Epithelial cell of esophagus (primary cell): Measurements from ENCODE around the gene LMAN1.

Experiments
- DNase-seq: peaks from one replicate; pipeline ENCODE4 v3.0.0; 2010; ENCODE audit warnings: low read depth
- H3K4me3 ChIP-seq: 2 replicates; pipeline ENCODE4 v1.5.1; 2011; ENCODE audit warnings: mild to moderate bottlenecking, low read length, control low read depth
- TF ChIP-seq, protein P1 (sequence below): IDR thresholded peaks from 2 replicates; pipeline ENCODE4 v1.5.1; 2011; ENCODE audit warnings: low read depth, mild to moderate bottlenecking, low read length, control low read depth, inconsistent platforms; ENCODE audit not compliant: insufficient read depth; ENCODE audit errors: missing control alignments

LMAN1 gene

DNA sequence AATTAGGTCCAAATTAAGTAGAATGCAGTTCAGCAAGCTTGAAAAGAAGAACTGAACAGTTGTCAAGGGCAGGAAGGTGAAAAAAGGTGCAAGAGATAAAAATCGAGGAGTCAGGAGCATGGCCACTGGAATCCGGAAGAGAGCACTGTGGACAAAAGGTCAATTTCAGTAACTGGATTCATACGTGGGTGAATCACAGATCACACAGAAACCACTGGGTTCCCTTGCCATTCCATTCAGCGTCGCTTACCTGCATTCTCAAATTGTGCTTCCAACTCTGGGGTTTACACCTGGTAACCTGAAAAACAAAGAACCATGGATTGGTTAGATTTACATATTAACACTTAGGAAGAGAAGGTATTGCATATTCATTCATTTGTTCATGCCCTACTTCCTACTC lies 21.6 kb upstream of the LMAN1 start:
- TF ChIP-seq, protein P1, sequence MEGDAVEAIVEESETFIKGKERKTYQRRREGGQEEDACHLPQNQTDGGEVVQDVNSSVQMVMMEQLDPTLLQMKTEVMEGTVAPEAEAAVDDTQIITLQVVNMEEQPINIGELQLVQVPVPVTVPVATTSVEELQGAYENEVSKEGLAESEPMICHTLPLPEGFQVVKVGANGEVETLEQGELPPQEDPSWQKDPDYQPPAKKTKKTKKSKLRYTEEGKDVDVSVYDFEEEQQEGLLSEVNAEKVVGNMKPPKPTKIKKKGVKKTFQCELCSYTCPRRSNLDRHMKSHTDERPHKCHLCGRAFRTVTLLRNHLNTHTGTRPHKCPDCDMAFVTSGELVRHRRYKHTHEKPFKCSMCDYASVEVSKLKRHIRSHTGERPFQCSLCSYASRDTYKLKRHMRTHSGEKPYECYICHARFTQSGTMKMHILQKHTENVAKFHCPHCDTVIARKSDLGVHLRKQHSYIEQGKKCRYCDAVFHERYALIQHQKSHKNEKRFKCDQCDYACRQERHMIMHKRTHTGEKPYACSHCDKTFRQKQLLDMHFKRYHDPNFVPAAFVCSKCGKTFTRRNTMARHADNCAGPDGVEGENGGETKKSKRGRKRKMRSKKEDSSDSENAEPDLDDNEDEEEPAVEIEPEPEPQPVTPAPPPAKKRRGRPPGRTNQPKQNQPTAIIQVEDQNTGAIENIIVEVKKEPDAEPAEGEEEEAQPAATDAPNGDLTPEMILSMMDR: no peak
- DNase-seq: no peak
- no peak overlapping the region for H3K4me3 ChIP-seq

DNA sequence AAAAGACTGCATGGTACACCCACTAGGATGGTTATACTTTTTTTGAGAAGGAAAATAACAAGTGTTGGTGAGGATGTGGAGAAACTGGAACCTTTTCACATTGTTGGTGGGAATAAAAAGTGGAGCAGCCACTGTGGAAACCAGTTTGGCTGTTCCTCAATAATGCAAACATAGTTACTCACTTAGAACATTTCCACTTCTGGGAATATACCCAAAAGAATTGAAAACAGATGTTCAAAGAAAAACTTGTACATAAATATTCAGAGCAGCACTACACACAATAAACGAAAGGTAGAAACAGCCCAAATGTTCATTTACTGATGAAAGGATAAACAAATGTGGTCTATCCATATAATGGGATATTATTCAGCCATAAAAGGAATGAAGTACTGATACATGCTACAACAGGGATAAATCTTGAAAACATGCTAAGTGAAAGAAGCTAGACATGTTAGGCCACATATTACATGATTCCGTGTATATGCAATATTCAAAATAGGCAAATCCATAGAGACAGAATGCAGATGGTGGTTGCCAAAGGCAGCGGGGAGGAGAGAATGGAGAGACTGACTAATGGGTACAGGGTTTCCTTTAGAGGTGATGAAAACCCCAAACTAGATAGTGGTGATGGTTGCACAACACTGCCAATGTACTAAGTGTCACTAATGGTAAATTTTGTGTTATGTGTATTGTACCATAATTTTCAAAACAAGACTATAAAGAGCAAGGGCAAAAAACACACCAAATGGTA lies 20.9 kb upstream of the LMAN1 start:
- no peak for DNase-seq
- H3K4me3 ChIP-seq: no peak overlapping the region
- TF ChIP-seq, protein P1: no peak

DNA sequence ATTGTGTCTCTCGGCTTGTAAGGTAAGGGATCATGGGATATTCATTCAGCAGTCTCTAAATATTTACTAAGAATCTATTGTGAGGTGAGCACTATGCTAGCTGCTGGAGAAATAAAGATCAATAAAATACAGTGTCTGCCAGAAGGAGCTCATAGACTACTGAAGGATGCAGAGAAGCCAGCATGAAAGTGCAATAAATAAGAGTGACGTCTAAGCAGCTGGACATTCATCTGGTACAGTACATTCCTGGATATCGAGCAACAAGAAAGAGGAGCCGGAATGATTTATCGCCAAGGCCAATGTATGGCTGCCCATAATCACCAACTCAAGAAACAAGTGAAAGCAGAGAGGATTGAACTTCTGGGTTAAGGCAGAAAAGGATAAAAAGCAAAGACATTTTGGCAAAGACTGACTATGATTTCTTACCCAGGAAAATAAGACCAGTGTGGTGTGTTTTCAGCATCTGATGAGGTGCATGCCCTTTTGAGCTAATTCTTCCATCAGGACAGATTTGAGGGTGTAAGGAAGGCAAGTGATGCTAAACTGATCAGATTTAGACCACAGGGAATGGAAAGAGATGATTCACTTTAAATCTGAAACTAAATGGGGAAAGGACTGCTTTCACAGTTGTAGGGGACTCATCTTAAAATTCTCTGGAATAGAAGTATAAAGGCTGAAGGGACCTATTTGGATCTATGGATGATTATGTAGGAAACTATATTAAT lies 18.7 kb upstream of the LMAN1 start:
- TF ChIP-seq, protein P1: no peak
- no peak overlapping the region for H3K4me3 ChIP-seq
- no peak for DNase-seq

DNA sequence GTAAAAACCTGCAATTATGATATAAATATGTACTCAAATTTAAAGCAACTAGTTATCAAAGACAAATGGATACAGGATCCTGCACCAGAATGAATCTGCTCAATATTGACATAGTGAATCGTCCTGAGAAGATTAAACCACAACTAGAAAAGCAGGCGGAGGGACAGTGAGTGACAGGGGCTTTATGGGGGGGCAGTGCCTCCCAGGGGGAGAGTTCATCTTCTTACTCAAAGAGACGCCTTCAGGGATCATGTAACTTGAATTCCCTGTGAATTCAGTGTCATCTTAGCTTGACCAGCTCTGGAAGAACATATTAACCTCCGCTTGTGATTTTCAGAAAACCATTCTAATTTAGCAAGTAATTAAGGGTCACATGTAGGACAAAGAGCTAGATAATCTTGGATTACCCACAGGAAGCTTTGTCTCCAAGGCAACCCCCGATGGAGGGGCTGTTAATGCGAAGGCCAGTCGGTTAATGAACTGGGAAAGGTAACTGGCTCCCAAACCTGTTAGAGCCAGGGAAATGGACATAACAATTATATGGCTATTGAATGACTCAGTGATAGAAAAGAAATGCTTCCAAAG lies 17.4 kb upstream of the LMAN1 start:
- H3K4me3 ChIP-seq: no peak overlapping the region
- no peak for DNase-seq
- TF ChIP-seq, protein P1: no peak

DNA sequence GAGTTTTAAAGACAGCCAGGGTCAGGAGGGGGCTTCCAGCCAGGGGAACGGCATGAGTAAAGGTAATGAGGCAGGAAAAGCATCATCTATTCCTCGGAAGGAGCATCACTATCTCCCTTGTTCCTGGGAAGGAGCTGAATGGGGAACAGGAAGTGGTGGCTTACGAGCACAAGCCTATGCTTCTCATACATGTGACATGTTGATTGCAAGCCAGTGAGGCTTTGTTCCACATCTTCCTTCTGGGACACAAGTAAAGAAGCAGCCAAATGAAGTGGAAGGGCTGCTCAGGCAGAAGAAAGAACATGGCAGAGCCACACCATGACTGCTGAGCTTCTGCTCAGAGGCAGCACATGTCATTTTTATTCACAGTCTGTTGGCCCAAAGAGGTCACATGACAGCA lies 15.1 kb upstream of the LMAN1 start:
- TF ChIP-seq, protein P1: no peak
- DNase-seq: no peak
- no peak overlapping the region for H3K4me3 ChIP-seq

DNA sequence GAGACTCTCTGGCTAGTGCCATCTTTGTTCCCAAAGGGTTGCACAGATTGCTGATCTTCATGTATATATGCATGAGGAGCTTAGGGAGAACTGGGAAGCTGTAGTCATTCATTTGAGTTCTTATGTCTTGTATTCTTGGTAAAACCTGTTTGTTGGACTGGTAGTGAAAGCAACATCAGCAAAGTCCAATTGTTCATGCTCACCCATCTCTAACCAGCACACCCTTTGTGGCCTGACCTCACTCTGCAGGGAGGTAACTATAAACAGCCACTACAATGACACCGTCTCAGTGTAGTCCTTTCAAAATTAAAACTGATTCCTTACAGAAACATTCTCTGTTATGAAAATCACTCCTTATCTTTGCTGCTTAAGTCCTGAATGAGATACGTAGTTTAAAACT lies 13.9 kb upstream of the LMAN1 start:
- H3K4me3 ChIP-seq: no peak overlapping the region
- peak; percentile 5 for DNase-seq
- TF ChIP-seq, protein P1: no peak
